ENCODE results near the gene PCDHGA1.

- TF ChIP-seq ZNF133 (CRISPR knock-in tag; IDR thresholded peaks at IDR 0.05) (no peak), ZNF121 (CRISPR knock-in tag; conservative IDR thresholded peaks at IDR 0.05) (no peak), ZNF12 (CRISPR knock-in tag; IDR thresholded peaks at IDR 0.05) (no peak), SMARCE1 (IDR thresholded peaks at IDR 0.05) (no peak), ZNF778 (CRISPR knock-in tag; IDR thresholded peaks at IDR 0.05) (no peak), FOXA1 (IDR thresholded peaks at IDR 0.05; ENCODE audit: borderline replicate concordance) (no peak), MXI1 (IDR thresholded peaks at IDR 0.05; ENCODE audit: low read depth, low read length) (no peak)
These were observed 184.8 kb downstream of the PCDHGA1 start for GRCh38 chr5:141515141-141515540.

All from K562 (cell line).